Activated CD8-positive, alpha-beta T cell treated with anti-CD3 and anti-CD28 coated beads, Interleukin-2, amount 10 ng/mL, durations not matched to agents 7 days and 5 days (primary cell): ENCODE data around the gene OR1J2. TPM values are rescaled to one million over a fixed set of nuclear protein-coding genes. Genes with fewer than 3 reads are reported as not detected.
A peak's percentile ranks its signal among the peaks of the same experiment; 100 is the strongest.

Source experiments
- ATAC-seq: fragments of 150-1000 bp; cut with Tn5 transposase; one replicate; pipeline ENCODE4 v1.10.0; 2021; ENCODE audit warnings: moderate library complexity
- CTCF ChIA-PET: fragments of 350-600 bp; sonication (Branson Sonifier 250); formaldehyde crosslinking; loops from one replicate; lab custom pipeline; 2021; ENCODE audit warnings: antibody characterized with exemption; lab: Charles Lee
- POLR2A ChIA-PET: fragments of 350-600 bp; sonication (Branson Sonifier 250); formaldehyde crosslinking; loops from one replicate; lab custom pipeline; 2021; ENCODE audit warnings: antibody characterized with exemption; lab: Charles Lee
- DNase-seq: peaks from one replicate; pipeline ENCODE4 v3.0.0-alpha.2; 2020
- H3K27ac Mint-ChIP-seq: one replicate; pipeline ENCODE4 v1.8.0; 2021; ENCODE audit warnings: mild to moderate bottlenecking, mixed read lengths
- H3K27me3 Mint-ChIP-seq: one replicate; pipeline ENCODE4 v1.8.0; 2021; ENCODE audit warnings: low read depth, mixed read lengths
- H3K36me3 Mint-ChIP-seq: one replicate; pipeline ENCODE4 v1.8.0; 2021; ENCODE audit warnings: low read depth, mixed read lengths
- H3K4me1 Mint-ChIP-seq: one replicate; pipeline ENCODE4 v1.8.0; 2021; ENCODE audit warnings: low read depth, mixed read lengths
- H3K4me3 Mint-ChIP-seq: one replicate; pipeline ENCODE4 v1.8.0; 2021; ENCODE audit warnings: mild to moderate bottlenecking, mixed read lengths
- H3K9me3 Mint-ChIP-seq: one replicate; pipeline ENCODE4 v1.8.0; 2022; ENCODE audit warnings: mixed read lengths; ENCODE audit not compliant: insufficient read depth
- total RNA-seq, 2 experiments: library from RNA; stranded (reverse); gene quantifications; one replicate each; pipeline ENCODE4 v1.2.3, GENCODE V29; 2021

Gene OR1J2
- total RNA-seq = not detected

- Mint-ChIP-seq H3K36me3 (no peaks in the 10 kb centered on the region), H3K9me3 (no peaks in the 10 kb centered on the region), H3K27ac (no peak within 1 kb of the TSS), H3K4me3 (no peak within 1 kb of the TSS), H3K4me1 (no peaks in the 10 kb centered on the region), H3K27me3 (peaks cover 44% of the 10 kb centered on the region)
- POLR2A ChIA-PET = no interaction called here
- DNase-seq (no peak), ATAC-seq (no peak)
- CTCF ChIA-PET = no interaction called here
Measured at GRCh38 chr9:122510502-122510901, at the start of gene OR1J2. OR1J2 (plus strand) TSS chr9:122510802; CDS start chr9:122510802, 0 bp downstream.

GRCh38 chr9:122463828-122464632 is 46.6 kb upstream of the OR1J2 start:
- Mint-ChIP-seq H3K27me3 (peaks cover 46% of the 10 kb centered on the region), H3K9me3 (no peaks in the 10 kb centered on the region), H3K27ac (peak overlapping the region; percentile 83), H3K4me3 (peak overlapping the region; percentile 82), H3K4me1 (peaks cover 15% of the 10 kb centered on the region), H3K36me3 (no peaks in the 10 kb centered on the region)
- CTCF ChIA-PET = interaction anchor here (0.6 to 5.0 kb wide), 24 partner anchors 10 to 886 kb away, joined by 3 to 102 read pairs (median 3); partner anchors contain the start of genes MRRF, PDCL, RABGAP1 and RBM18
- peak; percentile 44 for DNase-seq
- POLR2A ChIA-PET = interaction anchor here (1.1 kb wide), 1 partner anchor 348 kb away, joined by 3 read pairs; no protein-coding TSS in a partner anchor
- peak; percentile 40 for ATAC-seq

- peak overlapping the region; percentile 83 for H3K27ac Mint-ChIP-seq
- H3K4me3 Mint-ChIP-seq = peak overlapping the region; percentile 82
- no peaks in the 10 kb centered on the region for H3K9me3 Mint-ChIP-seq
- H3K27me3 Mint-ChIP-seq = peaks cover 41% of the 10 kb centered on the region
- ChIA-PET POLR2A (no interaction called here), CTCF (interaction anchor here (0.6 to 5.0 kb wide), 24 partner anchors 11 to 885 kb away, joined by 3 to 102 read pairs (median 3); partner anchors contain the start of genes MRRF, PDCL, RABGAP1 and RBM18)
- H3K4me1 Mint-ChIP-seq = peaks cover 15% of the 10 kb centered on the region
- no peaks in the 10 kb centered on the region for H3K36me3 Mint-ChIP-seq
- peak; percentile 84 for ATAC-seq
- DNase-seq = peak; percentile 80
Measured at GRCh38 chr9:122464633-122465567, 45.7 kb upstream of the OR1J2 start.

GRCh38 chr9:122466456-122466855 is 44.1 kb upstream of the OR1J2 start:
- peaks cover 33% of the 10 kb centered on the region for H3K27me3 Mint-ChIP-seq
- DNase-seq (no peak), ATAC-seq (no peak)
- H3K4me1 Mint-ChIP-seq = peaks cover 15% of the 10 kb centered on the region
- POLR2A ChIA-PET = no interaction called here
- no peak overlapping the region for H3K4me3 Mint-ChIP-seq
- no peaks in the 10 kb centered on the region for H3K36me3 Mint-ChIP-seq
- CTCF ChIA-PET = interaction anchor here (5.0 kb wide), 1 partner anchor 343 kb away, joined by 102 read pairs; no protein-coding TSS in a partner anchor
- H3K9me3 Mint-ChIP-seq = no peaks in the 10 kb centered on the region
- H3K27ac Mint-ChIP-seq = no peak overlapping the region

- ChIA-PET POLR2A (no interaction called here), CTCF (no interaction called here)
- H3K4me3 Mint-ChIP-seq = no peak overlapping the region
- no peak for DNase-seq
- no peaks in the 10 kb centered on the region for H3K36me3 Mint-ChIP-seq
- no peaks in the 10 kb centered on the region for H3K9me3 Mint-ChIP-seq
- ATAC-seq = no peak
- H3K27ac Mint-ChIP-seq = no peak overlapping the region
- H3K4me1 Mint-ChIP-seq = peaks cover 13% of the 10 kb centered on the region
- peaks cover 19% of the 10 kb centered on the region for H3K27me3 Mint-ChIP-seq
Measured at GRCh38 chr9:122468735-122469134, 41.9 kb upstream of the OR1J2 start.

DNA sequence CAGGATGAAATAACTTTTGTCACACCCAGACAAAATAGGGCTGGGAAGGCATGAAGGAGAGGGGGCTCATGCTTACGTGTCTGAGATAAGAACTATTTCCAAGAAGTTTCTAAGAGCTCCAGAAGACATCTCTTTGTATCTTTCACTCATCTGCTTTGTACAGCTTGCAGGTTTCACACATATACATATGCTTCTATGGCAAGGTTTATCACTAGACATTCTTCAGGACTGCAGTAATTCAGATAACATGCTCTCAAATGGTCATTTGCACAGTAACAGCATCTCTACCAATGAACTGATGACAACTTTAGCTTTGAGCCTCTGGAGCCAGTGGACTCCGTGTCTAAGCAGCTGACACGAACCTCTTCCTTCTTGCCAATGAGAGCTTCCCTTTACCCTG is 36.0 kb upstream of the OR1J2 start:
- Mint-ChIP-seq H3K27me3 (peaks cover 24% of the 10 kb centered on the region), H3K36me3 (no peaks in the 10 kb centered on the region), H3K27ac (no peak overlapping the region), H3K4me3 (no peak overlapping the region), H3K9me3 (no peaks in the 10 kb centered on the region), H3K4me1 (no peaks in the 10 kb centered on the region)
- DNase-seq (no peak), ATAC-seq (no peak)
- ChIA-PET POLR2A (no interaction called here), CTCF (interaction anchor here (1.4 kb wide), 1 partner anchor 24 kb away, joined by 5 read pairs; no protein-coding TSS in a partner anchor)

- ChIA-PET POLR2A (no interaction called here), CTCF (no interaction called here)
- Mint-ChIP-seq H3K27me3 (peaks cover 24% of the 10 kb centered on the region), H3K9me3 (no peaks in the 10 kb centered on the region), H3K27ac (no peak overlapping the region), H3K36me3 (no peaks in the 10 kb centered on the region), H3K4me1 (no peaks in the 10 kb centered on the region), H3K4me3 (no peak overlapping the region)
- no peak for ATAC-seq
- DNase-seq = no peak
Measured at GRCh38 chr9:122475717-122476116, 34.9 kb upstream of the OR1J2 start.

- DNase-seq = no peak
- ChIA-PET CTCF (no interaction called here), POLR2A (no interaction called here)
- H3K4me3 Mint-ChIP-seq = no peak overlapping the region
- no peak overlapping the region for H3K27ac Mint-ChIP-seq
- peaks cover 26% of the 10 kb centered on the region for H3K27me3 Mint-ChIP-seq
- H3K4me1 Mint-ChIP-seq = no peaks in the 10 kb centered on the region
- no peaks in the 10 kb centered on the region for H3K9me3 Mint-ChIP-seq
- no peak for ATAC-seq
- H3K36me3 Mint-ChIP-seq = no peaks in the 10 kb centered on the region
Measured at GRCh38 chr9:122477346-122477745, 33.3 kb upstream of the OR1J2 start.

DNA sequence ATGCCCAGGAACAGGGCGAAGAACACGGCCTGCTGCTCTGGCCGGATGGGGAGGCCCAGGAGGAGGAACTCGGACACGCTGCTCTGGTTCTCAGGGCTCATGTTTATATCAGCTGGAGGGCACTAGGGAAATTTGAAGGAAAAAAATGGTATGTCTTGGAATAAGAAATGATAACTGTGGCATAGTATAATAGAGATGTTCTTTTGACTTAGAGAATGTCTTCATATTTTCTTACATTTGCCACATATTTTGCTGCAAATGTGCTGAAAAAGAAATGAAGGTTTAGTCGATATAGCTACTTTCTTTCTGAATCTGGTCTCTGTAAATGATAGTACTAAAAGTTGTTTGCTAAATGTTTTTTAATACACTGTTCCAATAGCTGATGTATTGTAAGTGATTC is 32.8 kb upstream of the OR1J2 start, which contains the start of gene OR1J1:
TSS of gene OR1J1 (minus strand) at position 101 of the 400 bp plus-strand sequence. CDS start at position 101, 0 bp downstream.
- DNase-seq (no peak), ATAC-seq (no peak)
- H3K4me3 Mint-ChIP-seq = no peak within 1 kb of the TSS
- no peaks in the 10 kb centered on the region for H3K9me3 Mint-ChIP-seq
- H3K27ac Mint-ChIP-seq = no peak within 1 kb of the TSS
- POLR2A ChIA-PET = no interaction called here
- H3K4me1 Mint-ChIP-seq = no peaks in the 10 kb centered on the region
- peaks cover 29% of the 10 kb centered on the region for H3K27me3 Mint-ChIP-seq
- CTCF ChIA-PET = no interaction called here
- no peaks in the 10 kb centered on the region for H3K36me3 Mint-ChIP-seq

- POLR2A ChIA-PET = no interaction called here
- no peak for ATAC-seq
- no peaks in the 10 kb centered on the region for H3K36me3 Mint-ChIP-seq
- H3K4me1 Mint-ChIP-seq = no peaks in the 10 kb centered on the region
- CTCF ChIA-PET = interaction anchor here (1.4 kb wide), 1 partner anchor 20 kb away, joined by 7 read pairs; no protein-coding TSS in a partner anchor
- peaks cover 29% of the 10 kb centered on the region for H3K27me3 Mint-ChIP-seq
- H3K4me3 Mint-ChIP-seq = no peak overlapping the region
- no peak overlapping the region for H3K27ac Mint-ChIP-seq
- no peaks in the 10 kb centered on the region for H3K9me3 Mint-ChIP-seq
- no peak for DNase-seq
Measured at GRCh38 chr9:122479062-122479461, 31.5 kb upstream of the OR1J2 start.

GRCh38 chr9:122498883-122499288 is 11.7 kb upstream of the OR1J2 start:
- Mint-ChIP-seq H3K36me3 (no peaks in the 10 kb centered on the region), H3K4me3 (no peak overlapping the region), H3K27ac (no peak overlapping the region), H3K4me1 (no peaks in the 10 kb centered on the region), H3K9me3 (no peaks in the 10 kb centered on the region), H3K27me3 (peaks cover 30% of the 10 kb centered on the region)
- DNase-seq = peak; percentile 47
- POLR2A ChIA-PET = no interaction called here
- peak; percentile 51 for ATAC-seq
- CTCF ChIA-PET = interaction anchor here (0.6 to 2.0 kb wide), 37 partner anchors 9 to 850 kb away, joined by 3 to 48 read pairs (median 4); no protein-coding TSS in a partner anchor
